Measurements from ENCODE around the gene TJP1.
"Not testable (repeated sequence)": the region's sequence is repeated elsewhere in the genome, so short reads cannot be mapped to it uniquely, and the experiment has no call there.

TJP1 gene

GRCh38 chr15:29756358-29757267 lies 65.7 kb downstream of the TJP1 start:
- TF ChIP-seq CTCF (IDR thresholded peaks at IDR 0.05; ENCODE audit: borderline replicate concordance, insufficient read depth, low read depth, low read length), result no peak
- H3K4me3 ChIP-seq (ENCODE audit: low read depth, low read length), result no peak overlapping the region

- not testable (repeated sequence) for H3K4me3 ChIP-seq (ENCODE audit: low read depth, low read length)
These were observed 68.3 kb downstream of the TJP1 start for GRCh38 chr15:29754009-29754408.

- no peak for TF ChIP-seq CTCF (IDR thresholded peaks at IDR 0.05; ENCODE audit: borderline replicate concordance, insufficient read depth, low read depth, low read length)
- H3K4me3 ChIP-seq (ENCODE audit: low read depth, low read length), result no peak overlapping the region
These were observed 68.8 kb downstream of the TJP1 start for GRCh38 chr15:29753506-29753905.

GRCh38 chr15:29750754-29751153 lies 71.5 kb downstream of the TJP1 start:
- TF ChIP-seq CTCF (IDR thresholded peaks at IDR 0.05; ENCODE audit: borderline replicate concordance, insufficient read depth, low read depth, low read length), result no peak
- no peak overlapping the region for H3K4me3 ChIP-seq (ENCODE audit: low read depth, low read length)

GRCh38 chr15:29749365-29750086 lies 72.7 kb downstream of the TJP1 start:
- TF ChIP-seq CTCF (IDR thresholded peaks at IDR 0.05; ENCODE audit: borderline replicate concordance, insufficient read depth, low read depth, low read length), result no peak
- no peak overlapping the region for H3K4me3 ChIP-seq (ENCODE audit: low read depth, low read length)

GRCh38 chr15:29747837-29748417 lies 74.3 kb downstream of the TJP1 start:
- no peak overlapping the region for H3K4me3 ChIP-seq (ENCODE audit: low read depth, low read length)
- no peak for TF ChIP-seq CTCF (IDR thresholded peaks at IDR 0.05; ENCODE audit: borderline replicate concordance, insufficient read depth, low read depth, low read length)

GRCh38 chr15:29743475-29743874 lies 78.8 kb downstream of the TJP1 start:
- no peak for TF ChIP-seq CTCF (IDR thresholded peaks at IDR 0.05; ENCODE audit: borderline replicate concordance, insufficient read depth, low read depth, low read length)

More at GRCh38 chr15:29743475-29743874, 78.8 kb downstream of the TJP1 start:
- H3K4me3 ChIP-seq (ENCODE audit: low read depth, low read length), result no peak overlapping the region

Data from GM12875 (cell line).